SK-N-SH treated with all-trans-retinoic acid at 6 μM for 48 hours (cell line): ENCODE measurements around the gene JUND.

Source experiments
- ATAC-seq: fragments of 200-7000 bp; cut with Tn5 transposase; 3 replicates; pipeline ENCODE4 v1.9.1; 2020; ENCODE audit warnings: mild to moderate bottlenecking, moderate library complexity
- ARNTL ChIP-seq: fragments of 450-650 bp; formaldehyde crosslinking; IDR thresholded peaks from 2 replicates; pipeline ENCODE4 v1.5.0; 2020; ENCODE audit warnings: low read depth, mild to moderate bottlenecking, moderate library complexity, borderline replicate concordance
- BACH2 ChIP-seq: fragments of 250-450 bp; sonication (Bioruptor Pico); IDR thresholded peaks from 2 replicates; pipeline ENCODE4 v1.9.0; 2021; ENCODE audit warnings: mild to moderate bottlenecking, borderline replicate concordance
- CREB5 ChIP-seq: fragments of 250-450 bp; sonication (Bioruptor Pico); IDR thresholded peaks from 2 replicates; pipeline ENCODE4 v1.5.1; 2020; ENCODE audit warnings: low read depth, mild to moderate bottlenecking, moderate library complexity
- CSRNP3 ChIP-seq: fragments of 250-450 bp; sonication (Bioruptor Pico); IDR thresholded peaks from 2 replicates; pipeline ENCODE4 v1.5.1; 2021; ENCODE audit warnings: mild to moderate bottlenecking, moderate library complexity
- ESRRG ChIP-seq: fragments of 250-450 bp; sonication (Bioruptor Pico); IDR thresholded peaks from 2 replicates; pipeline ENCODE4 v1.6.1; 2021; ENCODE audit warnings: mild to moderate bottlenecking
- GLIS3 ChIP-seq: fragments of 250-450 bp; sonication (Bioruptor Pico); IDR thresholded peaks from 2 replicates; pipeline ENCODE4 v1.5.0; 2020; ENCODE audit warnings: mild to moderate bottlenecking, moderate library complexity
- ISL1 ChIP-seq: fragments of 250-450 bp; sonication (Bioruptor Pico); IDR thresholded peaks from 2 replicates; pipeline ENCODE4 v2.1.2; 2022; ENCODE audit warnings: mild to moderate bottlenecking, moderate library complexity
- OSR1 ChIP-seq: fragments of 250-450 bp; sonication (Bioruptor Pico); IDR thresholded peaks from 2 replicates; pipeline ENCODE4 v1.8.0; 2022; ENCODE audit warnings: moderate library complexity, mild to moderate bottlenecking, inconsistent platforms
- PATZ1 ChIP-seq: fragments of 250-450 bp; sonication (Bioruptor Pico); IDR thresholded peaks from 2 replicates; pipeline ENCODE4 v1.8.0; 2020; ENCODE audit warnings: mild to moderate bottlenecking, moderate library complexity, borderline replicate concordance
- PPARA ChIP-seq: fragments of 250-450 bp; sonication (Bioruptor Pico); IDR thresholded peaks from 2 replicates; pipeline ENCODE4 v1.5.0; 2020; ENCODE audit warnings: mild to moderate bottlenecking, borderline replicate concordance
- RARB ChIP-seq: fragments of 250-450 bp; sonication (Bioruptor Pico); IDR thresholded peaks from 2 replicates; pipeline ENCODE4 v1.8.0; 2021; ENCODE audit warnings: mild to moderate bottlenecking, moderate library complexity
- SNAI2 ChIP-seq: fragments of 250-450 bp; sonication (Bioruptor Pico); IDR thresholded peaks from 2 replicates; pipeline ENCODE4 v1.5.0; 2020; ENCODE audit warnings: mild to moderate bottlenecking, moderate library complexity
- TCF4 ChIP-seq: fragments of 250-450 bp; sonication (Bioruptor Pico); IDR thresholded peaks from 2 replicates; pipeline ENCODE4 v1.8.0; 2021; ENCODE audit warnings: mild to moderate bottlenecking, moderate library complexity, borderline replicate concordance
- TOX ChIP-seq: fragments of 250-450 bp; sonication (Bioruptor Pico); IDR thresholded peaks from 2 replicates; pipeline ENCODE4 v1.8.0; 2021; ENCODE audit warnings: mild to moderate bottlenecking, moderate library complexity, borderline replicate concordance
- TSHZ2 ChIP-seq: fragments of 250-450 bp; sonication (Bioruptor Pico); IDR thresholded peaks from 2 replicates; pipeline ENCODE4 v1.5.0; 2020; ENCODE audit warnings: mild to moderate bottlenecking, moderate library complexity
- ZC3H10 ChIP-seq: fragments of 250-450 bp; sonication (Bioruptor Pico); IDR thresholded peaks from 2 replicates; pipeline ENCODE4 v1.5.1; 2021; ENCODE audit warnings: mild to moderate bottlenecking, moderate library complexity
- ZFP3 ChIP-seq: fragments of 250-450 bp; sonication (Bioruptor Pico); IDR thresholded peaks from 2 replicates; pipeline ENCODE4 v1.5.0; 2020; ENCODE audit warnings: mild to moderate bottlenecking, moderate library complexity
- ZFP30 ChIP-seq: fragments of 450-650 bp; formaldehyde crosslinking; IDR thresholded peaks from 2 replicates; pipeline ENCODE4 v1.5.0; 2022; ENCODE audit warnings: mild to moderate bottlenecking, moderate library complexity
- ZNF565 ChIP-seq: fragments of 450-650 bp; formaldehyde crosslinking; conservative IDR thresholded peaks from 2 replicates; pipeline ENCODE4 v1.5.0; 2020; ENCODE audit warnings: low read depth, mild to moderate bottlenecking, moderate library complexity
- ZNF70 ChIP-seq: fragments of 450-650 bp; formaldehyde crosslinking; IDR thresholded peaks from 2 replicates; pipeline ENCODE4 v1.5.0; 2020; ENCODE audit warnings: mild to moderate bottlenecking, moderate library complexity
- ZNF8 ChIP-seq: fragments of 450-650 bp; formaldehyde crosslinking; IDR thresholded peaks from 2 replicates; pipeline ENCODE4 v1.5.0; 2020; ENCODE audit warnings: mild to moderate bottlenecking, moderate library complexity

The JUND gene

GRCh38 chr19:18271433-18271841 is 10.0 kb downstream of the JUND start:
- ATAC-seq: no peak
- no peak for TF ChIP-seq ESRRG (CRISPR knock-in tag)
- no peak for TF ChIP-seq ZFP30 (CRISPR knock-in tag)
- TF ChIP-seq BACH2 (CRISPR knock-in tag): no peak
- no peak for TF ChIP-seq ZFP3 (CRISPR knock-in tag)
- no peak for TF ChIP-seq ZC3H10
- no peak for TF ChIP-seq TOX (CRISPR knock-in tag)
- TF ChIP-seq RARB: no peak
- TF ChIP-seq OSR1 (CRISPR knock-in tag): no peak
- no peak for TF ChIP-seq SNAI2
- no peak for TF ChIP-seq ARNTL (CRISPR knock-in tag)
- no peak for TF ChIP-seq ZNF8 (CRISPR knock-in tag)
- TF ChIP-seq GLIS3 (CRISPR knock-in tag): no peak
- no peak for TF ChIP-seq PPARA (CRISPR knock-in tag)
- TF ChIP-seq CSRNP3 (CRISPR knock-in tag): no peak
- no peak for TF ChIP-seq CREB5
- TF ChIP-seq TCF4 (CRISPR knock-in tag): no peak
- no peak for TF ChIP-seq ZNF70
- no peak for TF ChIP-seq PATZ1 (CRISPR knock-in tag)
- TF ChIP-seq TSHZ2 (CRISPR knock-in tag): no peak
- TF ChIP-seq, all 23 proteins: peak for 0

- no peak for ATAC-seq
- TF ChIP-seq RARB (no peak), ARNTL (CRISPR knock-in tag) (no peak), ZNF70 (no peak), ZFP30 (CRISPR knock-in tag) (no peak), SNAI2 (no peak), ESRRG (CRISPR knock-in tag) (no peak)
Measured at GRCh38 chr19:18270326-18270725, 11.1 kb downstream of the JUND start.

- TF ChIP-seq GLIS3 (CRISPR knock-in tag): no peak
- no peak for TF ChIP-seq OSR1 (CRISPR knock-in tag)
- TF ChIP-seq ISL1 (CRISPR knock-in tag): no peak
- no peak for TF ChIP-seq BACH2 (CRISPR knock-in tag)
- no peak for TF ChIP-seq PATZ1 (CRISPR knock-in tag)
- no peak for TF ChIP-seq ZNF565 (CRISPR knock-in tag)
- no peak for TF ChIP-seq RARB
- no peak for TF ChIP-seq ZFP3 (CRISPR knock-in tag)
- no peak for TF ChIP-seq ESRRG (CRISPR knock-in tag)
- TF ChIP-seq SNAI2: no peak
- TF ChIP-seq PPARA (CRISPR knock-in tag): no peak
- no peak for TF ChIP-seq CSRNP3 (CRISPR knock-in tag)
- TF ChIP-seq ZFP30 (CRISPR knock-in tag): no peak
- no peak for TF ChIP-seq TOX (CRISPR knock-in tag)
- no peak for TF ChIP-seq ZNF8 (CRISPR knock-in tag)
- TF ChIP-seq ARNTL (CRISPR knock-in tag): no peak
- no peak for TF ChIP-seq TCF4 (CRISPR knock-in tag)
- no peak for TF ChIP-seq ZNF70
- no peak for ATAC-seq
Measured at GRCh38 chr19:18269070-18269723, 12.2 kb downstream of the JUND start.
